Neural progenitor cell (in vitro differentiated cells): ENCODE measurements around the gene IFI44L.

Experiments used
- EZH2 ChIP-seq: fragments of 200-600 bp; sonication (generic); IDR thresholded peaks from 2 replicates; pipeline ENCODE4 v1.6.1; 2017; ENCODE audit warnings: antibody characterized with exemption, mild to moderate bottlenecking, moderate library complexity
- EZH2phosphoT487 ChIP-seq: fragments of 200-600 bp; sonication (generic); IDR thresholded peaks from 2 replicates; pipeline ENCODE4 v1.6.1; 2017; ENCODE audit warnings: antibody characterized with exemption
- TF ChIP-seq, protein P1 (sequence below): fragments of 200-600 bp; sonication (generic); IDR thresholded peaks from 2 replicates; pipeline ENCODE4 v1.5.1; 2017; ENCODE audit warnings: antibody characterized with exemption, mild to moderate bottlenecking

DNA sequence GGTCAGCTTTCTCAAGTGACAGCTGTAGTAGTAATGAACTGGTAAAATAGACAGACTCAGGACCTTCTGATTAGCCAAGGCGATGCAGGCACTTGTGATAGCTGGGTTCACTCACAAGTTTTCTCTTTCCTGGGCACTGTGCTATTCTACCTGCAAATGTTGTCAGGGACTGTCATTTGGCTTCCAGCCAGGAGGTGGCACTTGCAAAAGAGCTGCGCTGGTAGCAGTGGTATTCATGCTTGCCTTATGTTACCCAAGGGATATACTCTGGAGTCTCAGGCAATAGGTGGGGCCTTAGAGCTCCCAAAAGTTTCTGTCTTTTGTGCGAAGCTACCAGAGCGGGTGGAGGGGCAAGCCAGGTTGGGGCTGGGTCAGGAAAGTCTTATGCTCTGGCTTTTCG is 52.9 kb downstream of the IFI44L start:
- TF ChIP-seq, protein P1, sequence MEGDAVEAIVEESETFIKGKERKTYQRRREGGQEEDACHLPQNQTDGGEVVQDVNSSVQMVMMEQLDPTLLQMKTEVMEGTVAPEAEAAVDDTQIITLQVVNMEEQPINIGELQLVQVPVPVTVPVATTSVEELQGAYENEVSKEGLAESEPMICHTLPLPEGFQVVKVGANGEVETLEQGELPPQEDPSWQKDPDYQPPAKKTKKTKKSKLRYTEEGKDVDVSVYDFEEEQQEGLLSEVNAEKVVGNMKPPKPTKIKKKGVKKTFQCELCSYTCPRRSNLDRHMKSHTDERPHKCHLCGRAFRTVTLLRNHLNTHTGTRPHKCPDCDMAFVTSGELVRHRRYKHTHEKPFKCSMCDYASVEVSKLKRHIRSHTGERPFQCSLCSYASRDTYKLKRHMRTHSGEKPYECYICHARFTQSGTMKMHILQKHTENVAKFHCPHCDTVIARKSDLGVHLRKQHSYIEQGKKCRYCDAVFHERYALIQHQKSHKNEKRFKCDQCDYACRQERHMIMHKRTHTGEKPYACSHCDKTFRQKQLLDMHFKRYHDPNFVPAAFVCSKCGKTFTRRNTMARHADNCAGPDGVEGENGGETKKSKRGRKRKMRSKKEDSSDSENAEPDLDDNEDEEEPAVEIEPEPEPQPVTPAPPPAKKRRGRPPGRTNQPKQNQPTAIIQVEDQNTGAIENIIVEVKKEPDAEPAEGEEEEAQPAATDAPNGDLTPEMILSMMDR = peak; percentile 39
- TF ChIP-seq EZH2 (no peak), EZH2phosphoT487 (no peak)
